GM23338 (cell line): ENCODE data around the gene GALNT1.

Source experiments
- CREB1 ChIP-seq: fragments of 250-450 bp; sonication (Bioruptor Pico); IDR thresholded peaks from 2 replicates; pipeline ENCODE4 v1.5.0; 2020; ENCODE audit warnings: low read depth, mild to moderate bottlenecking, moderate library complexity
- CTCF ChIP-seq, 2 experiments: fragments of 200-600 bp in 1 of 2; sonication (generic) in 1 of 2; conservative IDR thresholded peaks; 2 replicates each; pipeline versions ENCODE4 v1.5.1 to v1.6.1; 2016 to 2017; ENCODE audit warnings: antibody characterized with exemption in 2 of 2, low read depth in 2 of 2, mild to moderate bottlenecking in 2 of 2, moderate library complexity in 1 of 2
- EZH2 ChIP-seq: fragments of 200-600 bp; sonication (generic); IDR thresholded peaks from one replicate; pipeline ENCODE4 v1.8.0; 2017; ENCODE audit warnings: antibody characterized with exemption, mild to moderate bottlenecking, low read depth; ENCODE audit not compliant: unreplicated experiment
- EZH2phosphoT487 ChIP-seq: fragments of 200-600 bp; sonication (generic); IDR thresholded peaks from one replicate; pipeline ENCODE4 v1.8.1; 2018; ENCODE audit warnings: antibody characterized with exemption; ENCODE audit not compliant: unreplicated experiment
- JUNB ChIP-seq: IDR thresholded peaks from one replicate; pipeline ENCODE4 v1.6.1; 2016; ENCODE audit warnings: antibody characterized with exemption; ENCODE audit not compliant: unreplicated experiment
- POLR2AphosphoS5 ChIP-seq: IDR thresholded peaks from 2 replicates; pipeline ENCODE4 v1.6.1; 2016; ENCODE audit warnings: antibody characterized with exemption, low read depth
- REST ChIP-seq: IDR thresholded peaks from one replicate; pipeline ENCODE4 v1.6.1; 2018; ENCODE audit warnings: antibody characterized with exemption; ENCODE audit not compliant: unreplicated experiment
- STAT1 ChIP-seq: IDR thresholded peaks from one replicate; pipeline ENCODE4 v1.6.1; 2016; ENCODE audit warnings: antibody characterized with exemption; ENCODE audit not compliant: unreplicated experiment

- TF ChIP-seq CTCF (conservative IDR thresholded peaks at IDR 0.05; ENCODE audit: low read depth in 2 of 2) (no peak), POLR2AphosphoS5 (no peak), EZH2 (no peak), STAT1 (no peak), EZH2phosphoT487 (no peak), JUNB (no peak), CREB1 (no peak), REST (no peak)
These were observed 38.4 kb downstream of the GALNT1 start for GRCh38 chr18:35619941-35620340.
